SIG-M5 (cell line): Measurements from ENCODE around the gene CACNA1E.

Experiments
- DNase-seq: peaks from one replicate; lab custom pipeline; 2025; lab: John Stamatoyannopoulos, UW

CACNA1E gene

GRCh38 chr1:181483285-181484195, at the start of gene CACNA1E:
CACNA1E (plus strand) TSS chr1:181483517; CDS start chr1:181483745, 228 bp downstream.
- no peak for DNase-seq

GRCh38 chr1:181433931-181434330, 49.4 kb upstream of the CACNA1E start:
- DNase-seq, result no peak

DNA sequence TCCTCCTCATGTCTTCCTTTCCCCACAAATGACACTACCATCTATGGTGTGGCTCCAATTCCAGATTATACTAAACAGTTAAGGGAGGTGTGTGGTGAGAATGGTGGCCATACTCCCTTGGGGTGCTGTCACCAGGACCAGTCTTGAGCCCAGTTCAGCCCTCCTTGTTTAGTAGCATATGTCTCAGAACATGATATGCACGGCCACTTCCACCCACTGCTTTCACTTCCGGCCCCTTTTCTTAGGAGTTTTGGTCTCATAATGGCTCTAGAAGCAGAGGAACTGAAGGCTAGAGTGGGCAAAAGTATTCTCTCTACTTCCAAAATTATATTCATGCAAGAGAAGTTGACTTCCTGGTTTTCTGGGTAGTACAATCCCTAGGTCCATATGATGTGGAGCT, 45.3 kb upstream of the CACNA1E start:
- DNase-seq, result no peak

- DNase-seq, result no peak
Observed at GRCh38 chr1:181440510-181440909, 42.8 kb upstream of the CACNA1E start.

DNA sequence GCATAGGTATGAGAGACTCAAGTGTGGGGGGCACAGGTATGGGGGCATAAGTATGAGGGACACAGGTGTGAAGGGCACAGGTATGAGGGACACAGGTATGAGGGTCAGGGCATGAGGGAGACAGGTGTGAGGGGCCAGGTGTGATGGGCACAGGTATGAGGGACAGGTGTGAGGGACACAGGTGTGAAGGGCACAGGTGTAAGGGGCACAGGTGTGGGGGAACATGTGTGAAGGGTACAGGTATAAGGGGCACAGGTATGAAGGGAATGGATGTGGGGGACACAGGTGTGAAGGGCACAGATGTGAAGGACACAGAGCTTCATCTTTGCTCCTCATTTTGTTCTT, 41.2 kb upstream of the CACNA1E start:
- no peak for DNase-seq

GRCh38 chr1:181443231-181443853, 40.0 kb upstream of the CACNA1E start:
- DNase-seq, result no peak

DNA sequence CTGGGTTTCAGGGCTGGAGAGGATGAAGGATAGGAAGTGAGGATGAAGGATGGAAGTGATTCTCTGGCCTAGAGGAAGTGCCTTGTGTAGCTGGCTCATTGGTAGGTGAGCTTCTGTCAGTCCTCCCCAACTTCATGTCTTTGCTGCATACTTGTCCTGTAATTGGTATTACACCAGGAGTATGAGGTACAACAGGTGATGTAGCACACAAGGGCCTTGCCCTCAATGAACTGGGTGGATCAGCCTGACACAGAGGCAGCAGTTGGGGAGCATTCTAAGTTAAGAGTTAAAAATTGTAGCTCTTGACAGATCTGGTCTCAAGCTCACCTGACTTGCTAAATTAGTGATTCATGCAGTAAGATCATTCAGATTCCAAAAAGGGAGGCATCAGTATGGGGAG, 37.9 kb upstream of the CACNA1E start:
- no peak for DNase-seq

- no peak for DNase-seq
Observed at GRCh38 chr1:181448461-181448860, 34.9 kb upstream of the CACNA1E start.

GRCh38 chr1:181451661-181452230, 31.6 kb upstream of the CACNA1E start:
- DNase-seq, result no peak

- DNase-seq, result no peak
Observed at GRCh38 chr1:181452746-181453145, 30.6 kb upstream of the CACNA1E start.

DNA sequence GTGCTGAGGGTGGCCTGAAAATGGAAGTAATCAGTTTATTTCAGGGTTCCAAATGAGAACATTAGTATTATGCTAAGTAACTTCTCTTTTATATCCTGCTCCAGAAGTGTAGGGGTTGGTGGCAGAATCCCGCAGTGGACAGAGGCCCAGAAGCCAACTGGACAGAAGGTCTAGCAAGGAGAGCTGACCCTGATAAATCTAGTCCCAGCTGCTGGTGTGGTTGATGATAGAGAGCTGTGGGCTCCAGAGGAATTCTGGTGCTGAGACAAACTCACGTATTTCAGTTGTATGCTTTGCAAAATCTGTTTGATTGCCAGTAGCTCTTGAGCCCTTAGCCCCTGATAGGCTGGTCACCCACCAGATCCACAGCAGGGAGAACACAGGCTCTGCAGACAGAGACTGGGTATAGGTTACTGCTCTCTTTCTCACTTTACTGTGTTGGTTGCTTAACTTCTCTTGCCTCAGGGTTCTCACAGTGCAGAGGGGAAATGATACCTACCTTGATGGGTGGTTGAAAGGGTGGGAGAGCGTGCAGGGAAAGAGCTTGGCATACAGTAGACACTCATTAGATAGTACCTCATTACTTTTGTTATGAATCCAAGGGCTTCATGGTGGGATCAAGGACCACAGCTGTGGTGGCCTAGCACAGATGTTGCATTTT, 29.6 kb upstream of the CACNA1E start:
- DNase-seq, result no peak

GRCh38 chr1:181456551-181456950, 26.8 kb upstream of the CACNA1E start:
- no peak for DNase-seq

DNA sequence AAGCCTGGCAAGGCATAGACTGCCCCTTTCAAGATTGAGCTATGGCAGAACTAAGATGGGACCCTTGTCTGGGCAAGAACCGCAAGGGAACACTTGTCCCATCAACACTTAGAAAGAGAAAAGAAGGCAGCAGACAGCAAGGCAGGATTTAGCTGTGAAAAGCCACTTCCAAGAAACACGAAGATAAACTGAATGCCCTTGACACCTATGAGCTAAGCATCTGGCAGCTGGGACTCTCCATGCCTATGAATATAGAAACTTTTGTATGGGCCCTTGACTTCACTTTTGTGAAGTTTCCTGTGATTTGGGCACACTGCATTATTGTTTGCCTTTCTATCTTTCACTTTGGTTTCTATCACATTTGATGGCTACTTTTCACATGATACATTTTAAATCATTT, 24.9 kb upstream of the CACNA1E start:
- DNase-seq, result no peak

DNA sequence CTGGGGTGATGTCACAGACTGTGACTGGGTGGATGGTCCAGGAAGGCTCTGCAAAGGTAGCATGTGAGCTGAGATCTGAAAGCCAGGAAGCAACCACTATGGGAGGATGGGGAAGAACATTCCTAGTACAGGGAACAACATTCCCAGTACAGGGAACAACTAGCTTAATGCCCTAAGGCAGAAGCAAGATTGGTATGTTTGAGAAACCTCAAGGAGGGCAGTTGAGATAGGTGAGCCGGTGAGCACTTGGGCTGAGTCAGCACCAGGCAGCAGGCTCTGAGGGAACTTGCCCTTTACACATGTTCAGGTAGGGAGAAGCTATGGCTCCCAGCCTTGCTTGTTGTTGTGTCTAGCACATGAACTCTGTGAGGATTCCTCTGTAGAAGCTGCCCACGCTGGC, 24.2 kb upstream of the CACNA1E start:
- no peak for DNase-seq

DNA sequence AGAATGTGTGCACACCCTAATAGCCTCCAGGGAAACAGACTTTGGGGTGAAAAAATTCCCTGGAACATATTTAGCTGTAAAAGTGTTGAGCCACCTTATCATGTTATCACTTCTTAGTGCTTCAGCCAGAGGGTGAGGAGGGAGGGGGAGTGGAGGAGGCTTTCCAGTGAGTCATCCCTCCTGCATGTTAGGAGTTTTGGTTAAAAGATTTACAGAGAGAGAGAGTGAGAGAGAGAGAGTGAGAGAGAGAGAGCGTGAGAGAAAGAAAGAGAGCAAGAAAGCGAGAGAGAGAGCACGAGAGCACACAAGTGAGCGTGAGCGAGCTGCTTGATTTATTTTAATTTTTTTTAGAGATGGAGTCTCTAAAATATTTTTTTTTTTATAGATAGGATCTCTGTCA, 13.5 kb upstream of the CACNA1E start:
- DNase-seq, result no peak

GRCh38 chr1:181475580-181475979, 7.7 kb upstream of the CACNA1E start:
- DNase-seq, result no peak

DNA sequence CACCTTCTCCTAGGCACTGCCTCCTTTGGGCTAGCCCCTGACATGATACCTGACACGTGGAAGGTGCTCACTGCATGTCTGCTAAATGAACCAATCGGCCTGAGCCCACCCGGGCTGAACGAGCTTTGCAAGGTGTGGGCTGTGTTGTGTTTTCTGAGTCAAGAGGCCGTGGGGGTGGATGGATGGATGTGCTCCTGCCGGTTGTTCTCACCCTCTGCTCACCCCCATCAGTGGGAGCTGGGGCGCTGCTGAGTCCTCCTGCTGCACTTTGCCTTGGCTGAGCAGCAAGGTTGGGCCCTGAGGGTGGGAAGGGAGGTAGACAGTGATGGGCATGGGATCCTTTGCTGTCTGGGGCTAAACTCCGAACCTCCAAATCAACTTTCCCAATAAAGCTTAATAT, 6.7 kb upstream of the CACNA1E start:
- no peak for DNase-seq

DNA sequence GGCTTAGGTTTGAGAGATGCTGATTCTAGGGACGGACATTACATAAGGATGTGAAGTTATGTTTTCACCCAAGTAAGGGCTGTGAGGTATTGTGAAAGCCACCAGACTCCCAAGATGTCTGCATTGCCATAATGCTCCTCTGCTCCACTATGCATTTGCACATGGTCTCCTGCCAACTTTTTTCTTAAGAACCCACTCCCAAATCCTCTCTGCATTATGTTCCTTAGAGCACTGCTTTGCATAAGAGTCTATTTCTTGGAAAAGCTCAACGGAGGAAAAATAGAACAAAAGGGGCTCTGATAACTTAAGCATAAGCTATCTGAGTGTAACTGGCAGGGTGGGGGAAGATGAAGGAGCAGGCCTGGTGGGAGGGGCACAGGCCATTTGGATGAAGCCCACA, 5.0 kb upstream of the CACNA1E start:
- DNase-seq, result no peak

DNA sequence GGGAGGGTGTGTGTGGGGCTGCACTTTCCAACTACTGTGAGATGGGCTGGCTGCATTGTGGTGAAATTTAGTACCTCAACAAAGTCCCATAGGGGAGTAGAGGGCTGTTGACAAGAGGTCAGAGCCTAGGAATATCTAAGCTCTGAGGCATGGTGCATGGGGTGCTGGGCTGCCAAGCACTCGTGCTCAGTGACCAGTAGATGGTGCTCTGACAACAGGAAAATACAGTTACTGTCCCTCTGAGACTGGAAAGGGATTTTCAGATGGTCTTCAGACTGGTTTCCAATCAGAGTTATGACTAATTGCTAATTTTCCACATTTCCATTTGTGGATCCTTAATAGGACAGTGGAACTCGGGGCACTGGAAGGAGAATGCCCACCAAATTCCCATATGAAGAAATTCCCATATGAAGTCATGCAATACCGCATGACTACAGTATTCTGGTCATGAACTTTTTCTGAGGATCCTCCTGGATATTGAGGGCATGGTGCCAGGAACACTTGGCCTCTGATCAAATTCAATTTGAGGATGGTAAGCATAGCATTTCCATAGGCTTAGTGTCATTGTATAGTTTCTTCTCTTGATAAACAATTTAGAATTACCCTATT, 4.1 kb upstream of the CACNA1E start:
- no peak for DNase-seq

GRCh38 chr1:181482001-181482430, 1.3 kb upstream of the CACNA1E start:
- no peak for DNase-seq

- DNase-seq, result no peak
Observed at GRCh38 chr1:181482521-181483284, 614 bp upstream of the CACNA1E start.

DNA sequence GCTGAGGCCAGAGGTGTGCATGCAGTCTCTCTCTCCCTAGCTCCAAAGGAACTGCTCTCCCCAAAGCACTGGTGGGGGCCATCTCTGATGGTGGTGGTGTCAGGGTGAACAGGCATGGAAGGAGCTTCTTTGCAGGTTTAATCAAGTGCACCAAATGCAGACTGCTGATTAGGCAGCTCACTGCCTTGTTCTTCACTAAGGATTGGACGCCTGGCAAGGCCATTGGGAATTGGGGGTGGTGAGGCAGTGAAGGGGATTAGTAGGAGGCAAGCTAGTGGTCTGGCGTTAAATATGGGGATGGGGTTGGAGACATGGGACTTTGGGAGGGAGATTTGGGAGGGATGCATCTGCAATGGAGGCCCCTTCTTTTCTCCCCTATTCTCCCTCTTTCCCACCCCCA, 1.5 kb downstream of the CACNA1E start:
- DNase-seq, result no peak
